Measurements from ENCODE around the gene CCIN.
"Not testable (repeated sequence)": the region's sequence is repeated elsewhere in the genome, so short reads cannot be mapped to it uniquely, and the experiment has no call there.

CCIN gene

DNA sequence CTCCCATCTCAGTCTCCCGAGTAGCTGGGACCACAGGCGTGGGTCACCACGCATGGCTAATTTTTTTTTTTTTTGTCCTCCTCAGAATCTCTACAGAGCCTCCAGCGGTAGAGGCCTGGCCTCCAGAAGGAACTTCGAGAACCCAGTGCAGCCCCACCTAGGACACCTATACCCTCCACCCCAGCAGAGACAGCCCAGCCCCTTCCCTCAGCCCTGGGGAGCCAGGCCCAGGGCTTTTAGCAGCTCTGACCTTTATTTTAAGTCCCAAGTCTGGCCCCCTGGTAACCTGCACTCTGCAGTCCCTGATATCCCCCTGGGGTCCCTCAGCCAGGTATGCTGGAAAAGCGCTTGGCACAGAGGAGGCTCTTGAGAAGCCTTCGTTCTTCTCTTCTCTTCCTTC is 27.4 kb upstream of the CCIN start:
- no peak for DNase-seq

GRCh38 chr9:36142510-36143244 is 26.5 kb upstream of the CCIN start:
- no peak for DNase-seq

DNA sequence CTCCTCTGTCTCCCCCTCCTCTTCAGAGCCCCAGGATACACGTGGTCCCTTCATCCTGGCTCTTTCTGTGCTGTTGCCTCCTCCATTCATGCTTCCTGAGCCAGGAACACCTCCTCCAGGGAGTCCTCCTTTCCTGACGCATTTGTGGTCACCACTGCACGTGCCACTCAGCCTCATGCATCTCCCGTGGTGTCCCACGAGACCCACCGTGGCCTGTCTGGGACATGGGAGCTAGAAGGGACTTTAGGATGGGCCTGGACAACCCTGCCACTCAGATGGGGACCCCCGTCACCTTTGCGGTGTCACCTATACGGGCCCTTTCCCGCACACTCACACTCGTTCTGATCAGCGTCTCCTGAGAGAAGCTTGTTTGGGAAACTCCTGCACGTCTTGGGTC is 25.9 kb upstream of the CCIN start:
- DNase-seq: no peak

- DNase-seq: no peak
Measured at GRCh38 chr9:36144309-36145232, 24.6 kb upstream of the CCIN start.

DNA sequence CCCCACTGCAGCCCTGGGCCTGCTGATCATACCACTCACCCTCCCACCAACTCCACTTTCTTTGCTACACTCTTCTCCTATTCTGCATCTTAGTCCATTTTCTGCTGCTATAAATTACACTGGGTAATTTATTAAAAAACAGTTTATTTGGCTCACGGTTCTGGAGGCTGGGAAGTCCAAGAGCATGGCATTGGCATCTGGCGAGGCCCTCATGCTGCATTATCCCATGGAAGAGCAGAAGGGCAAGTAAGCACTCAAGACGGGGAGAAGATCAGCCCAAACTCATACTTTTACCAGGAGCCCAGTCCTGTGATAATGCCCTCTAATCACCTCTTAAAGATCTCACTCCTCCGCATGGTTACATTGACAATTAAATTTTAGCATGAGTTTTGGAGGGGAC is 23.2 kb upstream of the CCIN start:
- DNase-seq: no peak

- no peak for DNase-seq
Measured at GRCh38 chr9:36146651-36147050, 22.5 kb upstream of the CCIN start.

- no peak for DNase-seq
Measured at GRCh38 chr9:36147441-36148175, 21.6 kb upstream of the CCIN start.

DNA sequence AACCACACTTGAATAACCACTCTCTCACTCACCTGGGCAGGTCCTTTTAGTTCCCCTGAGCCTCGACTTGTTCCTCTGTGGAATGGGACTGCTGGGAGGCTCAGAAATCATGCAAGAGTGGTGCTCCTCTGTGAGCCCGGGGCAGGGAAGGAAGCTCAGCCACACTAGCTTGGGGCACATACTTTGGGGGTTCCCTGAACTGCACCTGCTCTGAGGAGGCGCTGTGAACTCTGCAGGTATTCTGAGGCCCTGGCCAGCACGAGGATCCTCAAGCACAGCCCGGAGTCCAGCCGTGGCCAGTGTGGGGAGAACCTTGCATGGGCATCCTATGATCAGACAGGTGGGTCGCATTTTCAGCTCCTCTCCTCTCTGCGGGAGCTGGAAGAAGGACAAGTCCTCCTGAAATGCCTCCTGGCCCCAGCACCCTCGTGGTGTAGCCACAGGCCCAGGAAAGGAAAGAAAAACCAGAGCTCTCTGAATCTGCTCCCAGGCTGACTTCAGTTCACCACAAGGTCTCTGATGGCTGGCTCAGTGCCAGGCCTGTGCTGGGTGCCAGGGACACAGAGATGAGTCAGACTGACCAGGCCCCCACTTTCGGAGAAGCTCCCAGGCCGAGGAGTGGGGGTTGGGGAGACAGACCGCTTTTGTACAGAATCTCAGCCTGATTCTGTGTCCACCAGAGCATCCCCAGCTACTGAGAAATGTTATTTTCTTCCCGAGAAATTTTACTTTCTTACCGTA is 20.7 kb upstream of the CCIN start:
- peak; percentile 88 for DNase-seq

DNA sequence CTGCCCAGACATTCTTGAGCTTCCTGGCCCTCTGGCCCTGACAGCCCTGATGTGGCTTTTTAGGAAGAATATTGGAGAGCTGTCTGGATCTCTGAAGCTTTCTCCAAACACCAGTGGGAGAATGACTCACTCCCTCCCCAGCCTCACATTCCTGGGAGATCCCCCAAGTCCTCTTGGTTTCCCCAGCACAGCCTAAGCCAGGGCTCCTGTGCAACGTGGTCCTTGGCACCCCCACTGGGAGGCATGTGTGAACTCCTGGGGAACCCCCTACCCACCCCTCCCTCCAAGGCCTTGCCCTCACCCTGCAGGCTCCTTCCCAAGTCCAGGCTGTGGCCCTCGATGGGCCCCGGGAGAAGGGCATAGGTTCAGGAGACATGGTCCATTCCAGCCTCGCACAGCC is 20.0 kb upstream of the CCIN start:
- no peak for DNase-seq

DNA sequence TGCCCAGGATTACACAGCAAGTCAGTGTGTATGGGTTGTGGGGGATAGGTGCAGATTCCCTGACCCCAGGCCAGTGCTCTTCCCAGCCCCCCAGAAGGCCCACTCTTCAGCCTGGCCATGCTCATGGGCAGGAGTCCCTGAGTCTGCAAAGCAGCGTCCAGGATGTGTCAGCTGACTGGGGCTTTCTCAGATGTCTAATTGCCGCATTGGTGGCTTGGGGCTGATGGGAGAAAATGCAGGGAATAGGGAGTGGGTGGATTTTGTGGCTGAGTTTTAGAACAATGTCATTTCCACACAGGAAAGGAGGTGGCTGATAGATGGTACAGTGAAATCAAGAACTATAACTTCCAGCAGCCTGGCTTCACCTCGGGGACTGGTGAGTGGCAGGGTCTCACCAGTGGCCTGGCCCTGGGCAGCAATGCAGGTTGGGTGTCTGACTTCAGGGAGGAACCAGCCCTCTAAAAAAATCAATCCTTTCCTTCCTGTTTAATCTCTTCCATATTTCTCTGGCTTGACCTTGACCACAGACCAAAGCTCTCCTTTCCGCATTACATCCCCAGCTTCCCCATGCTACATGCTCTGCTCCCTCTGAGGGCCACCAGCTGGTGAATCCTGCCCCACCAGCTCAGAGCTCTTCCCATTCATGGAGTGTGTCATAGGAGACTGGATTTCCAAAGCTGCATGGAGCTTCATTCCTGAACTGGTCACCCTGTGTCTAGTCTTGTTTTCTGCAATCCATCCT is 18.4 kb upstream of the CCIN start:
- no peak for DNase-seq

DNA sequence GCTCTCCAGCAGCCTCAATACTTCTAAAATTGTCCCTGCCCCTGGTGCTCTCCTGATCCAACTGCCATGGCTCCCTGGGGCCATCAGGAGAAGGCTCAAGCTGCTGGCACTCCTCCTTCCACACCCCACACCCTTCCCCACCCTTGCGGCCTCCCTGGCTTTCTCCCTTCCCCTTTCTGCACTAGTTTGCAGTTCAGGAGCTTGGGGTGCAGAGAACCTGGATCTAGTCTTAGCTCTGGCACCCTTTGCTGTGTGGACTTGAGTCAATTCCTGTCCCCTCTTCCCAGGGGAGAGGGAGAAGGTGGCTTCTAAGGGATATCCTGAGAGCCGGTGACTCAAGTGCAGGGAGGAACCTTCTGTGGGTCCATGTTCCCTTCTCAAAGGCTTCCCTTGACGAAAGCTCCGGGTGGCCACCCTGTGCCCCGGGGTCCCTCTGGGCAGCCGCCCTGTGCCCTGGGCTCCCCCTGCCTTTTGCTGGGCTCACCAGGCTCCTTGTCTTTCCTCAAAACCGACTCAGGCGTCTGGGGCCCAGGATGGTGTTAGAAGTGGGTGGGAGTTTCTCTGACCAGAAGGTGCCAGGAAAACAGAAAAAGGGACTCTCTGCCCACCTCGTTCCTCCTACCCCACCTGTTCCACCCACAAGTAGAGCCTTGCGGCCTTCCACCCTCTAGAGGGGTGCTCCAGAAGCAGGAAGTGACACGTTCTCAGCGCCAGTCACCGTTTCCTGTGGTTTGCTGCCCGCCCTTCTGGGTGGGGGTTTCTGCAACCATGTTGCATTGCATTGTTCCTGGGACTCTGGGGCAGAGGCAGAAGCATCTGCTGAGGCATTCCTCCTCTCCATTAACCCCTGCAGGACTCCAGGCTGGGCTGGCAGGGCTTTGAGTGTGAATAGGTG is 17.6 kb upstream of the CCIN start:
- peak; percentile 92 for DNase-seq

GRCh38 chr9:36152741-36153438 is 16.3 kb upstream of the CCIN start:
- DNase-seq: no peak

- no peak for DNase-seq
Measured at GRCh38 chr9:36153746-36154145, 15.4 kb upstream of the CCIN start.

- DNase-seq: no peak
Measured at GRCh38 chr9:36154331-36154952, 14.7 kb upstream of the CCIN start.

GRCh38 chr9:36156116-36156515 is 13.1 kb upstream of the CCIN start:
- no peak for DNase-seq

DNA sequence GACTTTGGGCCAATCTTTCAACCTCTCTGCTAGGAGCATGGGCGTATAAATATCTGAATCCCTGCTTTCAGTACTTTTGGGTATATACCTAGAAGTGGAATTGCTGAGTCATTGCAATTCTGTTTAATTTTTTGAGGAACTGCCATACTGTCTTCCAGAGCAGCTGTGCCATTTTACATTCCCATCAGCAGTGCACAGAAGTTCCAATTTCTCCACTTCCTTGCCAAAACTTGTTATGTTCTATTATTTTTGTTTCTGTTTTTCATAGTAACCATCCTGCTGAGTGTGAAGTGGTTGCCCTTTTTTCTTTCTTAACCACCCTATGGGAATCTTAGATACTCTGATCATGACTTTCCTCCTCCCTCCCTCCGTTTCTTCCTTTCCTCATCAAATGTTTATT is 11.1 kb upstream of the CCIN start:
- DNase-seq: no peak

DNA sequence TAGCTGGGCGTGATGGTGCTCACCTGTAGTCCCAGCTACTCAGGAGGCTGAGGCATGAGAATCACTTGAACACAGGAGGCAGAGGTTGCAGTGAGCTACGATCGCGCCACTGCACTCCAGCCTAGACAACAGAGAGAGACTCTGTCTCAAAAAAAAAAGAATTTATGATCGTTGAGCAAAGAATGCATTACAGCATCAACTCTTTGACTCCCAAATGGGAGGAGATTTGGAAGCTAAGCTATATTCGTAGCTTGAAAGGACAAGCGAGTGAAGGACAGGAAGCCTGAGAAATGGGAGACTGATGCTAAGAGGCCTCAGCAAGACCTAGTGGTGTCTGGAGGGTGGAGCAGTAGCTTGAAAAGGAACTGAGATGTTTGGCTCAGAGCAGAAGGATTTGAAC is 10.3 kb upstream of the CCIN start:
- DNase-seq: no peak

GRCh38 chr9:36159509-36159908 is 9.7 kb upstream of the CCIN start:
- DNase-seq: not testable (repeated sequence)

DNA sequence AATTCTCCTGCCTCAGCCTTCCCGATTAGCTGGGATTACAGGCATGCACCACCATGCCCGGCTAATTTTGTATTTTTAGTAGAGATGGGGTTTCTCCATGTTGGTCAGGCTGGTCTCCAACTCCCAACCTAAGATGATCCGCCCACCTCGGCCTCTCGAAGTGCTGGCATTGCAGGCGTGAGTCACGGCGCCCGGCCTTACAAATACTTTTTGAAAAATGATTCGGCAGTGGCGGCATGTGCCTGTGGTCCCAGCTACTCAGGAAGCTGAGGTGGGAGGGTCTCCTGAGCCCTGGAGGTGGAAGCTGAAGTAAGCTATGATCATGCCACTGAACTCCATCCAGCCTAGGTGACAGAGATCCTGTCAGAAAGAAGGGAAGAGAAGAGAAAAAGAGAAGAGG is 9.1 kb upstream of the CCIN start:
- not testable (repeated sequence) for DNase-seq

- no peak for DNase-seq
Measured at GRCh38 chr9:36161187-36161586, 8.0 kb upstream of the CCIN start.

Measured in stimulated activated CD8-positive, alpha-beta memory T cell treated with anti-CD3 and anti-CD28 coated beads, Interleukin-4, amount 100 ng/mL, for 48 hours (primary cell).